IMR-90 (cell line): ENCODE results near the gene INTS11. TPM values are rescaled to one million over a fixed set of nuclear protein-coding genes. Genes with fewer than 3 reads are reported as not detected.

ENCODE experiments used
- ELK1 ChIP-seq: fragments of 150-350 bp; IDR thresholded peaks from 2 replicates; pipeline ENCODE4 v1.6.1; 2016; ENCODE audit warnings: low read depth, mild to moderate bottlenecking, low read length, moderate library complexity, borderline replicate concordance
- RAD21 ChIP-seq: IDR thresholded peaks from 2 replicates; pipeline ENCODE4 v1.6.1; 2012; ENCODE audit warnings: low read length, improper control_type of control experiment
- polyA plus RNA-seq, 3 experiments: library from polyadenylated mRNA; depleted of rRNA; stranded (reverse); fragments of >200 nt; gene quantifications; 2 replicates each; pipeline ENCODE4 v1.2.3, GENCODE V29; 2012; ENCODE audit warnings: low replicate concordance in 1 of 3
- total RNA-seq: library from RNA; depleted of rRNA; stranded (reverse); fragments of >200 nt; gene quantifications from 2 replicates; pipeline ENCODE4 v1.2.3, GENCODE V29; 2012

INTS11 gene
- total and polyA plus RNA-seq, 2 of the 4 experiments (the other 2 are of a cell fraction), result 56.1 to 123 TPM

- TF ChIP-seq RAD21 (no peak), ELK1 (no peak)
Measured at GRCh38 chr1:1304331-1305299, 19.8 kb downstream of the INTS11 start (continued).
